ENCODE results near the gene MCEE.
"Not testable (repeated sequence)": the region's sequence is repeated elsewhere in the genome, so short reads cannot be mapped to it uniquely, and the experiment has no call there.

MCEE gene

DNA sequence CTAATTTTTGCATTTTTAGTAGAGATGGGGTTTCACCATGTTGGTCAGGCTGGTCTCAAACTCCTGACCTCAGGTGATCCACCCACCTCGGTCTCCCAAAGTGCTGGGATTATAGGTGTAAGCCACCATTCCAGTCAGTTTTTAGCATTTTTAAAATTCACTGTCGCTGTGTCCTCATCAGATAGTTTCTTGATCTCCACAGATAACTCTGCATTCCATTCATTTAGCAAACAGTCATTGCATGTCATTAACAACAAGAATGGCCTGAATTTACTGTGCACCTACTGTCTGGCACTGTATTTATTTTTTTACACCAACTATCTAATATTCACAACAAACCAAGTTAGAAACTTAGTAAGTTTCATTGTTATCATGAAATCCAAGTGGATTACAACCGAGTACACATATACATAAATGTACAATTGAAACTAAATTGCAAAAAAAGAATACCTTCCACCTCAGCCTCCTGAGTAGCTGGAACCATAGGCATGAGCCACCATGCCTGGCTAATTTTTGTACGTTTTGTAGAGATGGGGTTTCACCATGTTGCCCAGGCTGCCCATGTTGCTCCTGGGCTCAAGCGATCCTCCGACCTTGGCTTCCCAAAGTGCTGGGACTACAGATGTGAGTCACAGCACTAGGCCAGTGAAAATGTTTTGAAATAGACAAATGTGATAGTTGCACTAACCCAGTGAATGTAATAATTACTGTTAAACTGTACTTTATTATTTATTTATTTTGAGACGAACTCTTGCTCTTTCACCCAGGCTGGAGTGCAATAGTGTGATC is 4.3 kb downstream of the MCEE start:
- no peak overlapping the region for H3K9ac ChIP-seq (ENCODE audit: low read length)
- no peaks in the 10 kb centered on the region for H3K9me3 ChIP-seq (ENCODE audit: control insufficient read depth, low read depth, low read length)
- peaks cover 3% of the 10 kb centered on the region for H3K4me1 ChIP-seq (ENCODE audit: control insufficient read depth, low read depth, low read length)
- no peak overlapping the region for H3K27ac ChIP-seq (ENCODE audit: low read length)
- H3K36me3 ChIP-seq (ENCODE audit: control insufficient read depth, low read depth, low read length), result peaks cover 9% of the 10 kb centered on the region
- H3K27me3 ChIP-seq (ENCODE audit: control insufficient read depth, insufficient read depth, low read length), result no peaks in the 10 kb centered on the region
- H3K4me3 ChIP-seq (ENCODE audit: low read length), result no peak overlapping the region

DNA sequence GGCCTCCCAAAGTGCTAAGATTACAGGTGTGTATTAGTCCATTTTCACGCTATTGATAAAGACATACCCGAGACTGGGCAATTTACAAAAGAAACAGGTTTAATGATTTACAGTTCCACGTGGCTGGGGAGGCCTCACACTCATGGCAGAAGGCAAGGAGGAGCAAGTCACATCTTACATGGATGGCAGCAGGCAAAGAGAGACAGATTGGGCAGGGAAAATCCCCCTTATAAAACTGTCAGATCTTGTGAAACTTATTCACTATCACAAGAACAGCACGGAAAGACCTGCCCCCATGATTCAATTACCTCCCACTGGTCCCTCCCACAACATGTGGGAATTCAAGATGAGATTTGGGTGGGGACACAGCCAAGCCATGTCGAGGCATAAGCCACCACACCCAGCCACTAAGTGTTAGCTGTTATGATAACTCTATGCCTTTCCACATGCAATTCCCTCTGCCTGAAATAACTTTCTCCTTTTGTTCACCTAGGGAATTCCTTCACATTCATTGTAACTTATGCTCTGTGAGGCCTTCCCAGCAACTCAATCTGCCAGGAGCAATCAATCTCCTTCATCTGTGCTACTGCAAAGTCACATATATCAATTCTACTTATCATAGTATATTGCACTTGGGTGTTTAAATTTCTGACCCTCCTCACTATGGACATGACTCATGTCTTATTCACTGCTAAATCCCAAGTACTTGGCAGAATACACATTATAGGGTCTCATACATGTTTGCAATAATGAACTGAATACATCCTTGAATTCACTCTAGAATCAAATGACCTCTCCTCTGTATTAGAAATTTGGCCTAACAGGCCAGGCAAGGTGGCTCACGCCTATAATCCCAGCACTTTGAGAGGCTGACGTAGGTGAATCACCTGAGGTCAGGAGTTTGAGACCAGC is 7.4 kb downstream of the MCEE start:
- Histone ChIP-seq H3K9me3 (ENCODE audit: control insufficient read depth, low read depth, low read length) (no peaks in the 10 kb centered on the region), H3K36me3 (ENCODE audit: control insufficient read depth, low read depth, low read length) (peaks cover 13% of the 10 kb centered on the region), H3K27me3 (ENCODE audit: control insufficient read depth, insufficient read depth, low read length) (no peaks in the 10 kb centered on the region), H3K27ac (ENCODE audit: low read length) (no peak overlapping the region), H3K4me1 (ENCODE audit: control insufficient read depth, low read depth, low read length) (no peaks in the 10 kb centered on the region), H3K4me3 (ENCODE audit: low read length) (no peak overlapping the region), H3K9ac (ENCODE audit: low read length) (no peak overlapping the region)

- no peak overlapping the region for H3K9ac ChIP-seq (ENCODE audit: low read length)
- no peak overlapping the region for H3K27ac ChIP-seq (ENCODE audit: low read length)
- H3K9me3 ChIP-seq (ENCODE audit: control insufficient read depth, low read depth, low read length), result no peaks in the 10 kb centered on the region
- H3K4me1 ChIP-seq (ENCODE audit: control insufficient read depth, low read depth, low read length), result no peaks in the 10 kb centered on the region
- no peak overlapping the region for H3K4me3 ChIP-seq (ENCODE audit: low read length)
- H3K36me3 ChIP-seq (ENCODE audit: control insufficient read depth, low read depth, low read length), result peaks cover 13% of the 10 kb centered on the region
- no peaks in the 10 kb centered on the region for H3K27me3 ChIP-seq (ENCODE audit: control insufficient read depth, insufficient read depth, low read length)
Observed at GRCh38 chr2:71121479-71121878, 8.6 kb downstream of the MCEE start.

GRCh38 chr2:71120195-71120594 is 9.8 kb downstream of the MCEE start:
- H3K27me3 ChIP-seq (ENCODE audit: control insufficient read depth, insufficient read depth, low read length), result no peaks in the 10 kb centered on the region
- H3K4me3 ChIP-seq (ENCODE audit: low read length), result no peak overlapping the region
- H3K9me3 ChIP-seq (ENCODE audit: control insufficient read depth, low read depth, low read length), result no peaks in the 10 kb centered on the region
- no peaks in the 10 kb centered on the region for H3K4me1 ChIP-seq (ENCODE audit: control insufficient read depth, low read depth, low read length)
- no peak overlapping the region for H3K9ac ChIP-seq (ENCODE audit: low read length)
- H3K27ac ChIP-seq (ENCODE audit: low read length), result no peak overlapping the region
- peaks cover 14% of the 10 kb centered on the region for H3K36me3 ChIP-seq (ENCODE audit: control insufficient read depth, low read depth, low read length)

- Histone ChIP-seq H3K4me3 (ENCODE audit: low read length) (no peak overlapping the region), H3K9ac (ENCODE audit: low read length) (no peak overlapping the region), H3K27me3 (ENCODE audit: control insufficient read depth, insufficient read depth, low read length) (no peaks in the 10 kb centered on the region), H3K36me3 (ENCODE audit: control insufficient read depth, low read depth, low read length) (peaks cover 20% of the 10 kb centered on the region), H3K9me3 (ENCODE audit: control insufficient read depth, low read depth, low read length) (no peaks in the 10 kb centered on the region), H3K27ac (ENCODE audit: low read length) (no peak overlapping the region), H3K4me1 (ENCODE audit: control insufficient read depth, low read depth, low read length) (no peaks in the 10 kb centered on the region)
Observed at GRCh38 chr2:71117063-71117462, 13.0 kb downstream of the MCEE start.

DNA sequence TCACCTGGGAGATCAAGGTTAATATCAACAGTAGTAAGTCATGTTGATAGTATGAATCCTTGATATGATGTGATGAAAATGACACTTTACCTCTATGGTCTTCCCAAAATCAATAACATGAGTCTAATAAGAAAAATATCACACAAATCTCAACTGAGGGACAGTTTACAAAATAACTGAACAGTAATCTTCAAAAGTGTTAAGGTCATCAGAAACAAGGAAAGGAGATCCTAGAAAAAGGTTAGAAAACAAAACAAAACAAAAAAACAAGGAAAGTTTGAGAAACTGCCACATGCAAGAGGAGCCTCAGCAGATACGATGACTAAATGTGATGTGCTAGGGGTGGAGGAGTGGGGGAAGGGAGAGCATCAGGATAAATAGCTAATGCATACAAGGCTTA is 16.2 kb downstream of the MCEE start:
- Histone ChIP-seq H3K9me3 (ENCODE audit: control insufficient read depth, low read depth, low read length) (no peaks in the 10 kb centered on the region), H3K27me3 (ENCODE audit: control insufficient read depth, insufficient read depth, low read length) (no peaks in the 10 kb centered on the region), H3K9ac (ENCODE audit: low read length) (no peak overlapping the region), H3K4me3 (ENCODE audit: low read length) (no peak overlapping the region), H3K27ac (ENCODE audit: low read length) (no peak overlapping the region), H3K36me3 (ENCODE audit: control insufficient read depth, low read depth, low read length) (peaks cover 19% of the 10 kb centered on the region), H3K4me1 (ENCODE audit: control insufficient read depth, low read depth, low read length) (no peaks in the 10 kb centered on the region)

GRCh38 chr2:71108091-71108490 is 21.9 kb downstream of the MCEE start:
- Histone ChIP-seq H3K36me3 (ENCODE audit: control insufficient read depth, low read depth, low read length) (peaks cover 3% of the 10 kb centered on the region), H3K9ac (ENCODE audit: low read length) (no peak overlapping the region), H3K4me3 (ENCODE audit: low read length) (no peak overlapping the region), H3K27me3 (ENCODE audit: control insufficient read depth, insufficient read depth, low read length) (no peaks in the 10 kb centered on the region), H3K4me1 (ENCODE audit: control insufficient read depth, low read depth, low read length) (peaks cover 3% of the 10 kb centered on the region), H3K9me3 (ENCODE audit: control insufficient read depth, low read depth, low read length) (no peaks in the 10 kb centered on the region), H3K27ac (ENCODE audit: low read length) (no peak overlapping the region)

- not testable (repeated sequence) for H3K4me3 ChIP-seq (ENCODE audit: low read length); H3K4me1 ChIP-seq (ENCODE audit: control insufficient read depth, low read depth, low read length); H3K27ac ChIP-seq (ENCODE audit: low read length); H3K27me3 ChIP-seq (ENCODE audit: control insufficient read depth, insufficient read depth, low read length); H3K9ac ChIP-seq (ENCODE audit: low read length); H3K36me3 ChIP-seq (ENCODE audit: control insufficient read depth, low read depth, low read length); H3K9me3 ChIP-seq (ENCODE audit: control insufficient read depth, low read depth, low read length)
Observed at GRCh38 chr2:71106463-71106862, 23.6 kb downstream of the MCEE start.

GRCh38 chr2:71103809-71104208 is 26.2 kb downstream of the MCEE start:
- no peak overlapping the region for H3K4me3 ChIP-seq (ENCODE audit: low read length)

DNA sequence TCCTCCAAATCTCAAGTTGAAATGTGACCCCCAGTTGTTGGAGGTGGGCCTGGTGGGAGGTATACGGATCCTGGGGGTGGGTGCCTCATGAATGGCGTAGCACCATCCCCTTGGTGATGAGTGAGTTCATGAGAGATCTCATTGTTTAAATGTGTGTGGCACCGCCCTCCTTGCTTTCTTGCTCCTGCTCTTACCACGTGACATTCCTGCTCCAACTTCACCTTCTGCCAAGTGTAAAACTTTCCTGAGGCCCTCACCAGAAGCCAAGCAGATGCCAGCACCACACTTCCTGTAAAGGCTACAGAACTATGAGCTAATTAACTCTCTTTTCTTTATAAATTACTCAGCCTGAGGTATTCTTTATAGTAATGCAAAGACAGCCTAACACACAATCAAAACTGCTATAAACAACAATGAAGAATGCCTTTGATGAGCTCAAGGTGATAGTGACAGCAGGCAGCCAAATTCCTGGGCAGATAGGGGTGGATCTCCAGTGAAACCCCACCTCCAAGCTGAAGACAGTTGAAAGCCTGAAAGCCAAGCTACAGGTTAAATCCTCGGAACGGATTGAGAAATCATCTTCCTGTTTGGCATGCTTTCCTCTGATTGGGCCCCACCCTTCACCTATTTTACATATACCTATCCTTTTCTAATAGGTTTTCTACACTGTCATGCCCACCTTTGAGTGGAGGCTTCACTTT is 26.9 kb downstream of the MCEE start:
- H3K4me1 ChIP-seq (ENCODE audit: control insufficient read depth, low read depth, low read length), result peaks cover 3% of the 10 kb centered on the region
- H3K4me3 ChIP-seq (ENCODE audit: low read length), result no peak overlapping the region
- no peak overlapping the region for H3K9ac ChIP-seq (ENCODE audit: low read length)
- no peaks in the 10 kb centered on the region for H3K27me3 ChIP-seq (ENCODE audit: control insufficient read depth, insufficient read depth, low read length)
- no peak overlapping the region for H3K27ac ChIP-seq (ENCODE audit: low read length)
- H3K36me3 ChIP-seq (ENCODE audit: control insufficient read depth, low read depth, low read length), result no peaks in the 10 kb centered on the region
- H3K9me3 ChIP-seq (ENCODE audit: control insufficient read depth, low read depth, low read length), result no peaks in the 10 kb centered on the region

More at GRCh38 chr2:71103809-71104208, 26.2 kb downstream of the MCEE start:
- peaks cover 3% of the 10 kb centered on the region for H3K4me1 ChIP-seq (ENCODE audit: control insufficient read depth, low read depth, low read length)
- H3K9me3 ChIP-seq (ENCODE audit: control insufficient read depth, low read depth, low read length), result no peaks in the 10 kb centered on the region
- no peaks in the 10 kb centered on the region for H3K27me3 ChIP-seq (ENCODE audit: control insufficient read depth, insufficient read depth, low read length)
- no peak overlapping the region for H3K9ac ChIP-seq (ENCODE audit: low read length)
- no peaks in the 10 kb centered on the region for H3K36me3 ChIP-seq (ENCODE audit: control insufficient read depth, low read depth, low read length)
- H3K27ac ChIP-seq (ENCODE audit: low read length), result no peak overlapping the region

- H3K4me3 ChIP-seq (ENCODE audit: low read length), result no peak overlapping the region
- H3K27ac ChIP-seq (ENCODE audit: low read length), result no peak overlapping the region
- H3K36me3 ChIP-seq (ENCODE audit: control insufficient read depth, low read depth, low read length), result no peaks in the 10 kb centered on the region
- H3K9ac ChIP-seq (ENCODE audit: low read length), result no peak overlapping the region
- H3K4me1 ChIP-seq (ENCODE audit: control insufficient read depth, low read depth, low read length), result peaks cover 3% of the 10 kb centered on the region
- H3K27me3 ChIP-seq (ENCODE audit: control insufficient read depth, insufficient read depth, low read length), result no peaks in the 10 kb centered on the region
- H3K9me3 ChIP-seq (ENCODE audit: control insufficient read depth, low read depth, low read length), result no peaks in the 10 kb centered on the region
Observed at GRCh38 chr2:71101656-71102055, 28.4 kb downstream of the MCEE start.
